Keratinocyte (primary cell): ENCODE results near the gene VKORC1L1. TPM values are rescaled to one million over a fixed set of nuclear protein-coding genes. Genes with fewer than 3 reads are reported as not detected.
A peak's percentile ranks its signal among the peaks of the same experiment; 100 is the strongest.
"Not testable (repeated sequence)": the region's sequence is repeated elsewhere in the genome, so short reads cannot be mapped to it uniquely, and the experiment has no call there.

Experiments
- DNase-seq: peaks from one replicate; pipeline ENCODE4 v3.0.0-alpha.2; 2011; ENCODE audit warnings: low read depth, missing footprints, low spot score
- FAIRE-seq: peaks from 2 replicates; lab custom pipeline; 2011; peaks lifted over from hg19 to GRCh38; lab: Jason Lieb, UNC
- H2AFZ ChIP-seq: 2 replicates; pipeline ENCODE4 v1.6.0; 2012; ENCODE audit warnings: low read length, control low read depth, inconsistent platforms; ENCODE audit not compliant: control insufficient read depth
- H3K27ac ChIP-seq: 2 replicates; pipeline ENCODE4 v1.5.1; 2011; ENCODE audit warnings: low read length; ENCODE audit not compliant: control insufficient read depth, insufficient read depth
- H3K27me3 ChIP-seq: 3 replicates; pipeline ENCODE4 v1.6.0; 2011; ENCODE audit warnings: low read length; ENCODE audit not compliant: control insufficient read depth, insufficient read depth; ENCODE audit errors: extremely low read depth
- H3K36me3 ChIP-seq, 2 experiments: 2 replicates in 1 of 2; 3 replicates in 1 of 2; pipeline ENCODE4 v1.5.1; 2011; ENCODE audit warnings: low read length in 2 of 2, mild to moderate bottlenecking in 1 of 2; ENCODE audit not compliant: control insufficient read depth in 2 of 2, insufficient read depth in 2 of 2; ENCODE audit errors: extremely low read depth in 1 of 2
- H3K4me1 ChIP-seq: 3 replicates; pipeline ENCODE4 v1.5.1; 2011; ENCODE audit warnings: low read length; ENCODE audit not compliant: control insufficient read depth, insufficient read depth; ENCODE audit errors: extremely low read depth
- H3K4me2 ChIP-seq: 3 replicates; pipeline ENCODE4 v1.6.0; 2011; ENCODE audit warnings: low read depth, low read length; ENCODE audit not compliant: control insufficient read depth, insufficient read depth; ENCODE audit errors: extremely low read depth
- H3K4me3 ChIP-seq, 3 experiments: fragments of 200-600 bp in 1 of 3; sonication (generic) in 1 of 3; 2 replicates in 2 of 3; 3 replicates in 1 of 3; pipeline ENCODE4 v1.5.1; 2011 to 2016; ENCODE audit warnings: low read length in 3 of 3, mild to moderate bottlenecking in 3 of 3, control low read depth in 2 of 3, inconsistent platforms in 1 of 3, low read depth in 1 of 3, mixed read lengths in 1 of 3, mixed run types in 1 of 3, moderate library complexity in 1 of 3; ENCODE audit not compliant: control insufficient read depth in 2 of 3, insufficient read depth in 2 of 3; ENCODE audit errors: extremely low read depth in 1 of 3
- H3K79me2 ChIP-seq: 2 replicates; pipeline ENCODE4 v1.6.0; 2012; ENCODE audit warnings: low read length; ENCODE audit not compliant: control insufficient read depth, insufficient read depth
- H3K9ac ChIP-seq: 3 replicates; pipeline ENCODE4 v1.6.0; 2011; ENCODE audit warnings: low read length; ENCODE audit not compliant: control insufficient read depth, insufficient read depth; ENCODE audit errors: extremely low read depth
- H3K9me1 ChIP-seq: 3 replicates; pipeline ENCODE4 v1.6.0; 2011; ENCODE audit warnings: low read length; ENCODE audit not compliant: control insufficient read depth, insufficient read depth; ENCODE audit errors: extremely low read depth
- H3K9me3 ChIP-seq: 2 replicates; pipeline ENCODE4 v1.5.1; 2012; ENCODE audit warnings: low read depth, low read length; ENCODE audit not compliant: control insufficient read depth
- H4K20me1 ChIP-seq: 3 replicates; pipeline ENCODE4 v1.6.0; 2011; ENCODE audit warnings: low read length; ENCODE audit not compliant: control insufficient read depth, insufficient read depth; ENCODE audit errors: extremely low read depth
- CTCF ChIP-seq, 3 experiments: IDR thresholded peaks in 1 of 3; conservative IDR thresholded peaks in 1 of 3; optimal IDR thresholded peaks in 1 of 3; 2 replicates in 2 of 3; 3 replicates in 1 of 3; pipeline versions ENCODE3 to v1.5.1; 2011; ENCODE audit warnings: low read length in 3 of 3, mild to moderate bottlenecking in 3 of 3, moderate library complexity in 2 of 3, control low read depth in 1 of 3, inconsistent platforms in 1 of 3; ENCODE audit not compliant: insufficient read depth in 2 of 3; ENCODE audit errors: extremely low read depth in 1 of 3
- EZH2 ChIP-seq: IDR thresholded peaks from one replicate; pipeline ENCODE4 v1.6.1; 2012; ENCODE audit warnings: inconsistent platforms, mild to moderate bottlenecking, low read length, moderate library complexity
- dilution Hi-C: fragments of 300-500 bp; cut with MboI; formaldehyde crosslinking; loops from one replicate; pipeline ENCODE4 v1.7.0; 2020; ENCODE audit warnings: low sequenced_read_pairs; ENCODE audit not compliant: extremely low pct_ligation_motif_present
- polyA plus RNA-seq, 5 experiments: library from polyadenylated mRNA; depleted of rRNA in 3 of 5; stranded (reverse) in 3 of 5; stranded (forward) in 1 of 5; unstranded in 1 of 5; fragments of >200 nt; gene quantifications; 1 replicate in 1 of 5; 2 replicates in 3 of 5; 3 replicates in 1 of 5; pipeline versions ENCODE4 v1.2.1 to v1.2.3, GENCODE V29; 2011 to 2012; ENCODE audit warnings: missing spikeins in 2 of 5, low read depth in 1 of 5, low replicate concordance in 1 of 5

VKORC1L1 gene
- polyA plus RNA-seq, 1 donor (not counting 4 experiments of a cell fraction or from before 2014, with no cell fraction given) = 19.4 TPM

DNA sequence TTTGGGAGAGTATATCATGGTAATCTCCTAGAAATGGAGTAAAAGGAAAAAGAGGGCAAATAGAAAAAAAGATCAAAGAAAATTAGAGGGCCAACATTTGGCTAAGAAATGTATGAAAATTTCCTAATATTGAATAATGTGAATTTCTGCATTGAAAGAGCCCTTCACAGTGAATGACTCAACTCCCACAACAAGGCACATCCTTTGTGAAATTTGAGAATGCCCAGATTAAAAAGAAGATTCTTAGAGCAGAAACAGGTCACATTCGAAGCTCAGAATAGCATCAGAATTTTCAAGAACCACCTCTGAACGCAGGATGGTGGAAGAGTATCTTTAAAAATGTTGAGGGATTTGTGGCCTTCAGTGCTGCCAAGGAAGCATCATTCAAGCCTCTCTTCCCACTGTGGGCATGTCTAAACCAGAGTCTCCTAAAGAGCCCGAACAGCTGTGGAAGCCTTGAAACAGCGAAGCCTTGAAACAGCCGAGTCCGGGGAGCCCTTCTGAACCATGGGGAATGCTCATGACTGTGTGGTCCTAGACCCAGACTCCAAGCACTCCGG, 65.5 kb downstream of the VKORC1L1 start:
- Histone ChIP-seq H3K4me1 (no peaks in the 10 kb centered on the region), H3K27ac (no peak overlapping the region), H2AFZ (no peak overlapping the region), H4K20me1 (no peaks in the 10 kb centered on the region), H3K4me2 (no peak overlapping the region), H3K27me3 (no peaks in the 10 kb centered on the region), H3K4me3 (no peak overlapping the region), H3K9ac (no peak overlapping the region), H3K9me3 (no peaks in the 10 kb centered on the region), H3K79me2 (peaks cover 12% of the 10 kb centered on the region), H3K9me1 (no peaks in the 10 kb centered on the region), H3K36me3 (peaks cover 0 to 4% of the 10 kb centered on the region in 2 experiments)
- TF ChIP-seq CTCF (optimal IDR thresholded peaks at IDR 0.05 in 1 of 3, IDR thresholded peaks at IDR 0.05 in 1 of 3, conservative IDR thresholded peaks at IDR 0.05 in 1 of 3; ENCODE audit: extremely low read depth in 1 of 3, insufficient read depth in 2 of 3, low read length in 3 of 3) = no peak
- no peak for TF ChIP-seq EZH2
- FAIRE-seq = no peak
- dilution Hi-C loops = no loop called here
- no peak for DNase-seq

DNA sequence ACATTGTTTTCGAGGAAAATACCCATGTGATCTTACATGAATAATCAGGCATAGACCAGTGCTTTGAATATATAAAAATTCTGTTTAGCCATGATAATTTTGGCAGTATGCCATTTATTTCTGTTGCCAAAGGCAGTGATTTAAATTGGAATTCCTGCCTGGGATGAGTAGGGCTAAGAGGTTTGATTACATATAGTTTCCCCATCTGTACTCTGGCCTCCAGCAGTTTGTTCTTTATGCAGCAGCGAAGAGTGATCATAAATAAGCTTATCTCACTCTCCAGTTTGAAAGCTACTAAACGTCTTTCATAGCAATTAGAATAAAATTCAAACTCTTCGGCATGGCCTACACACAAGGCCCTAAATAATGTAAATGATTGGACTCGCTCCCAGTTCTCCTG, 72.9 kb downstream of the VKORC1L1 start:
- H3K4me1 ChIP-seq, H3K9me1 ChIP-seq, DNase-seq, H3K4me2 ChIP-seq, dilution Hi-C loops, H4K20me1 ChIP-seq, H3K4me3 ChIP-seq, H3K79me2 ChIP-seq, H3K27ac ChIP-seq, H2AFZ ChIP-seq, H3K9me3 ChIP-seq, H3K9ac ChIP-seq, H3K27me3 ChIP-seq, H3K36me3 ChIP-seq: not testable (repeated sequence)
- peak; percentile 46 for FAIRE-seq

DNA sequence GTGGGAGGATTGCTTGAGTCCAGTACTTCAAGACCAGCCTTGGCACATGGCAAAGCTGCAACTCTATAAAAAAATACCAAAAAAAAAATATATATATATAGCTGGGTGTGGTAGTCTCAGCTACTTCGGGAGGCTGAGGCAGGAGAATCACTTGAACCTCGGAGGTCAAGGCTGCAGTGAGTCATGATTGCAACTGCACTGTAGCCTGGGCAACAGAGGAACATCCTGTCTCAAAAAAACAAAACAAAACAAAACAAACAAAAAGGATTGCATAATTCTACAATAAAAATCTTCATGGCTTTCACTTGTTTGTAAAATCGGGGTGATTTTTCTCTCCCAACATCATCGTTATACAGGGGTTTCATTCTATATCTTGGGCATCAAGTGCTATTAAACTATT, 74.0 kb downstream of the VKORC1L1 start:
- Histone ChIP-seq H3K9me3 (no peaks in the 10 kb centered on the region), H3K4me3 (no peak overlapping the region), H3K4me1 (no peaks in the 10 kb centered on the region), H3K27me3 (no peaks in the 10 kb centered on the region), H3K79me2 (no peaks in the 10 kb centered on the region), H3K9ac (no peak overlapping the region), H3K27ac (peak overlapping the region; percentile 11), H4K20me1 (no peaks in the 10 kb centered on the region), H3K9me1 (no peaks in the 10 kb centered on the region), H2AFZ (no peak overlapping the region), H3K36me3 (no peaks in the 10 kb centered on the region), H3K4me2 (no peak overlapping the region)
- TF ChIP-seq CTCF (optimal IDR thresholded peaks at IDR 0.05 in 1 of 3, IDR thresholded peaks at IDR 0.05 in 1 of 3, conservative IDR thresholded peaks at IDR 0.05 in 1 of 3; ENCODE audit: extremely low read depth in 1 of 3, insufficient read depth in 2 of 3, low read length in 3 of 3) = no peak
- no peak for TF ChIP-seq EZH2
- FAIRE-seq (no peak), DNase-seq (no peak)
- dilution Hi-C loops = no loop called here
